IPS DF 6.9 (cell line): ENCODE data around the gene CENPS.
"Not testable (repeated sequence)": the region's sequence is repeated elsewhere in the genome, so short reads cannot be mapped to it uniquely, and the experiment has no call there.

Experiments used
- DNase-seq: peaks from one replicate; pipeline ENCODE4 v3.0.0-alpha.2; 2013; ENCODE audit warnings: low read depth, low spot score
- H3K27ac ChIP-seq: one replicate; pipeline ENCODE4 v1.5.1; 2013; ENCODE audit warnings: low read length, control low read depth
- H3K27me3 ChIP-seq: 2 replicates; pipeline ENCODE4 v1.6.1; 2013; ENCODE audit warnings: mild to moderate bottlenecking, low read length; ENCODE audit not compliant: control insufficient read depth, insufficient read depth
- H3K36me3 ChIP-seq: 2 replicates; pipeline ENCODE4 v1.6.1; 2013; ENCODE audit warnings: low read length; ENCODE audit not compliant: control insufficient read depth, insufficient read depth
- H3K4me1 ChIP-seq: 2 replicates; pipeline ENCODE4 v1.6.1; 2013; ENCODE audit warnings: low read length; ENCODE audit not compliant: control insufficient read depth, insufficient read depth
- H3K4me3 ChIP-seq: 2 replicates; pipeline ENCODE4 v1.5.1; 2013; ENCODE audit warnings: mild to moderate bottlenecking, low read length
- H3K9me3 ChIP-seq: 2 replicates; pipeline ENCODE4 v1.6.1; 2013; ENCODE audit warnings: low read length, inconsistent platforms; ENCODE audit not compliant: control insufficient read depth, insufficient read depth
- WGBS: extraction: QIAGEN DNeasy Blood & Tissue Kit; methylation state at CpG from one replicate; pipeline ENCODE4 v1.1.7; 2013; ENCODE audit warnings: mixed read lengths, missing lambda C conversion rate; ENCODE audit not compliant: insufficient read length, insufficient coverage; 5-methylcytosine and 5-hydroxymethylcytosine counted together

CENPS gene

DNA sequence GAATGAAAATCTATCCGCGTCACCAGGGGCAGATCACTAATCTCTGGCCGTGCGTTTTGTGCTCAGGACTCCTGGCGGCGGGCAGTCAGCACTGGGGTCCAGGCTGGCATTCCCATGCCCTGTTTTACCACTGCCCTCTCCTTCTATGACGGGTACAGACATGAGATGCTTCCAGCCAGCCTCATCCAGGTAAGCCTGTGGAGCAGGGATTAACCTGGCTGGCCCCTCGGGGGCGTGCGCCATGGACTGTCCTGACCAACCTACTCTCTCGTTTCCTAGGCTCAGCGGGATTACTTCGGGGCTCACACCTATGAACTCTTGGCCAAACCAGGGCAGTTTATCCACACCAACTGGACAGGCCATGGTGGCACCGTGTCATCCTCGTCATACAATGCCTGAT lies 10.9 kb upstream of the CENPS start:
- H3K36me3 ChIP-seq = peaks cover 30% of the 10 kb centered on the region
- no peaks in the 10 kb centered on the region for H3K4me1 ChIP-seq
- DNase-seq = no peak
- H3K27ac ChIP-seq = no peak overlapping the region
- H3K4me3 ChIP-seq = no peak overlapping the region
- no CpG with 5 or more reads among the region's 15 CpGs for WGBS
- no peaks in the 10 kb centered on the region for H3K9me3 ChIP-seq
- H3K27me3 ChIP-seq = no peaks in the 10 kb centered on the region

DNA sequence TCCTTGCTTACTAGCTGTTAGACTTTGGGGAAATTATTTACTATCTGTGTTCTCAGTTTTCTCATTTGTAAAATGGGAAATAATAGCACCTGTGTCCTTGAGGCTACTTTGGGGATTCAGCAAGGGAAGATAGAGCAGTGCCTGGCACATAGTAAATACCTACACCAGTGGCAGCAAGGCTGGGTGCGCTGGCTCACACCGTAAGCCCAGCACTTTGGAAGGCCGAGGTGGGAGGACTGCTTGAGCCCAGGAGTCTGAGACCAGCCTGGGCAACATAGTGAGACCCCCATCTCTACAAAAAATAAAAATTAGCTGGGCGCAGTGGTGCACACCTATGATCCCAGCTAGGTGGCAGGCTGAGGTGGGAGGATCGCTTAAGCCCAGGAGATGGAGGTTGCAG lies 8.6 kb upstream of the CENPS start:
- no peak overlapping the region for H3K4me3 ChIP-seq
- no peak for DNase-seq
- no peaks in the 10 kb centered on the region for H3K27me3 ChIP-seq
- no CpG with 5 or more reads among the region's 5 CpGs for WGBS
- H3K27ac ChIP-seq = no peak overlapping the region
- H3K9me3 ChIP-seq = no peaks in the 10 kb centered on the region
- no peaks in the 10 kb centered on the region for H3K4me1 ChIP-seq
- H3K36me3 ChIP-seq = peaks cover 24% of the 10 kb centered on the region

DNA sequence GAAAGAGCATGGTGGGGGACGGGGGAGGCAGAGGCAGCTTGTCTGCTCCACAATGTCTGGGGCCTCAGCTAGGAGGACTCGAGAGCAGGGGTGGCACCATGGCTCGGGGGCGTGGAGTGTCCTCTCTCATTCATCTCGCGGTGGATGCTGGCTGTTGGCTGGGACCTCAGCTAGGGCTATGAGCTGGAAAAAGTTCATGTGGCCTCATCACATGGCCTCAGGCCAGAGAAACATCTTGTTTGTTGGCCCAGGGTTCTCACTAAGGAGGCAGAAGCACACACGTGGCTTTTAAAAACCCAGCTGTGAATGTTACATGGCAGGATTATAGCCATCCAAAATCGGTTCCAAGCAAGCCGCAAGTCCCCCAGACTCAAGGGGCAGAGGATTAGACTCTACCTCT lies 6.2 kb upstream of the CENPS start:
- H3K9me3 ChIP-seq = no peaks in the 10 kb centered on the region
- no peaks in the 10 kb centered on the region for H3K4me1 ChIP-seq
- no CpG with 5 or more reads among the region's 9 CpGs for WGBS
- no peak overlapping the region for H3K4me3 ChIP-seq
- H3K27ac ChIP-seq = no peak overlapping the region
- peaks cover 10% of the 10 kb centered on the region for H3K36me3 ChIP-seq
- no peak for DNase-seq
- H3K27me3 ChIP-seq = no peaks in the 10 kb centered on the region

DNA sequence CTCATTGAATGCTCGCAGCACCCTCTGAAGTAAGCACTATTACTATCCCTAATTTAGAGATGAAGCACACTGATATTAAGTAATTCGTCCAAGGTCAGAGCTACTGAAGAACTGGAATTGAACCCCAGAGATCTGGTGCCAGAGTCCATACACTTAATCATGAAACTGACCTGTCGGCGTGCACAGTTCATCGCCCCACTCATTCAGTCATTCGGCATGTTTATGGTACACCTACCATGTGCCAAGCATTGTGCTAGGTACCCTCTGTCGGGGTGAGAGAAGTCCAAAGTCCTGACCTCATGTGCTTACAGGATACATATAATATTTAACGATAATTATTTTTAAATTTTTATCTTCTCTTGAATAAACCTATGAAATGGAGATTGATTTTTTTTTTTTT lies 5.6 kb upstream of the CENPS start:
- no peaks in the 10 kb centered on the region for H3K9me3 ChIP-seq
- no peaks in the 10 kb centered on the region for H3K4me1 ChIP-seq
- no peak overlapping the region for H3K4me3 ChIP-seq
- WGBS = no CpG with 5 or more reads among the region's 8 CpGs
- no peak for DNase-seq
- no peak overlapping the region for H3K27ac ChIP-seq
- H3K27me3 ChIP-seq = no peaks in the 10 kb centered on the region
- H3K36me3 ChIP-seq = peaks cover 5% of the 10 kb centered on the region

DNA sequence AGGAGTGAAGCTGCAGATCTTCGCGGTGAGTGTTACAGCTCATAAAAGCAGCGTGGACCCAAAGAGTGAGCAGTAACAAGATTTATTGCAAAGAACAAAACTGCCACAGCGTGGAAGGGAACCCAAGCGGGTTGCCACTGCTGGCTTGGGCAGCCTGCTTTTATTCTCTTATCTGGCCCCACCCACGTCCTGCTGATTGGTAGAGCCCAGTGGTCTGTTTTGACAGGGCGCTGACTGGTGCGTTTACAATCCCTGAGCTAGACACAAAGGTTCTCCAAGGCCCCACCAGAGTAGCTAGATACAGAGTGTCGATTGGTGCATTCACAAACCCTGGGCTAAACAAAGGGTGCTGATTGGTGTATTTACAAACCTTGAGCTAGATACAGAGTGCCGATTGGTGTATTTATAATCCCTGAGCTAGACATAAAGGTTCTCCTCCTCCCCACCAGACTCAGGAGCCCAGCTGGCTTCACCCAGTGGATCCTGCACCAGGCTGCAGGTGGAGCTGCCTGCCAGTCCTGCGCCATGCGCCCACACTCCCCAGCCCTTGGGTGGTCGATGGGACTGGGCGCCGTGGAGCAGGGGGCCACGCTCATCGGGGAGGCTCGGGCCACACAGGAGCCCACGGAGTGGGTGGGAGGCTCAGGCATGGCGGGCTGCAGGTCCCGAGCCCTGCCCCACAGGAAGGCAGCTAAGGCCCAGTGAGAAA lies 4.3 kb upstream of the CENPS start:
- not testable (repeated sequence) for H3K27me3 ChIP-seq, DNase-seq

DNA sequence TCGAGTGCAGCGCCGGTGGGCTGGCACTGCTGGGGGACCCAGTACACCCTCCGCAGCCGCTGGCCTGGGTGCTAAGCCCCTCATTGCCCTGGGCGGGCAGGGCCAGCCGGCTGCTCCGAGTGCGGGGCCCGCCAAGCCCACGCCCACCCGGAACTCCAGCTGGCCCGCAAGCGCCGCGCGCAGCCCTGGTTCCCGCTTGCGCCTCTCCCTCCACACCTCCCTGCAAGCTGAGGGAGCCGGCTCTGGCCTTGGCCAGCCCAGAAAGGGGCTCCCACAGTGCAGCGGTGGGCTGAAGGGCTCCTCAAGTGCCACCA lies 3.7 kb upstream of the CENPS start:
- H3K9me3 ChIP-seq, H3K27ac ChIP-seq, H3K4me1 ChIP-seq, H3K4me3 ChIP-seq, H3K27me3 ChIP-seq, H3K36me3 ChIP-seq, DNase-seq: not testable (repeated sequence)
- no CpG with 5 or more reads among the region's 21 CpGs for WGBS

More for the DNA sequence above, 4.3 kb upstream of the CENPS start:
- H3K36me3 ChIP-seq, H3K4me1 ChIP-seq, H3K4me3 ChIP-seq, H3K9me3 ChIP-seq, H3K27ac ChIP-seq: not testable (repeated sequence)
- WGBS = no CpG with 5 or more reads among the region's 21 CpGs

DNA sequence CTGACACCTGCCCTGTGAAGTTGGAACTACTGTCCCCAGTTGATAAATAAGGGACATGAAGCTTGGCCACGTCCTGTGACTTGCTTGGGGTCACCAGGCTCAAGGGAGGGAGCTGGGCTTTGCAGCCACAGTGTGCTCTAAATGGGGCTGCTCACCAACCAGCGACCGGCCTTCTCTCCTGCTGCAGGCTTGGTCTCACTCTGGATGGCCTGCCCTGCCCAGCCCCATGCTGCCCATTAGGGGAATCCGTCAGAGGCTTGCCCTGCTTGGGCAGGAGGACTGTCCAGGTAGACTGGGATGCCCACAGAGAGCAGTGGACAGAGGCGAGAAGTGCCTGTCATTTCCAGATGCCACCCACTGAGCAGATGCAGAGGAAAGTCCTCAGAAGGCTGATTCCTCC lies 1.2 kb upstream of the CENPS start:
- H3K9me3 ChIP-seq = no peaks in the 10 kb centered on the region
- H3K4me1 ChIP-seq = peaks cover 2% of the 10 kb centered on the region; the same call in 1 of the 2 replicates
- WGBS = no CpG with 5 or more reads among the region's 5 CpGs
- H3K36me3 ChIP-seq = no peaks in the 10 kb centered on the region
- H3K4me3 ChIP-seq = no peak overlapping the region
- no peak overlapping the region for H3K27ac ChIP-seq
- no peak for DNase-seq
- H3K27me3 ChIP-seq = no peaks in the 10 kb centered on the region

DNA sequence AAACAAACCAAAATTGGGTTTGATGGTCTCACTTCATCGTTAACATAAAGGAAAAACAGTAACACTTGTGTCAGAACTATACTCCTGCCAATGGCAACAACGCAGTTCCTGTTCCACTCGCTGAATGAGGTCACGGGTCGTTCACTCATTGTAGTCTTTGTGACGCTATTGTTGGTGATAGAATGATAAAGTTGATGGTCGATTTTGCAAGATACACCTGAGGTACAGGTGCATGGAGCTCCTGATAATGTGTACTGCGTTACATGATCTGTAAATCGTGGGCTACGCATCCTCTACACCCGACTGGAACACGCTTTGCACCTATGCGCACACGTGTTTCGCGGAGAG lies 391 bp upstream of the CENPS start:
- no peak overlapping the region for H3K27ac ChIP-seq
- H3K4me3 ChIP-seq = peak overlapping the region; percentile 71; the same call in 1 of the 2 replicates
- peaks cover 2% of the 10 kb centered on the region; the same call in 1 of the 2 replicates for H3K4me1 ChIP-seq
- no peaks in the 10 kb centered on the region for H3K9me3 ChIP-seq
- DNase-seq = no peak
- no CpG with 5 or more reads among the region's 16 CpGs for WGBS
- no peaks in the 10 kb centered on the region for H3K27me3 ChIP-seq
- no peaks in the 10 kb centered on the region for H3K36me3 ChIP-seq

DNA sequence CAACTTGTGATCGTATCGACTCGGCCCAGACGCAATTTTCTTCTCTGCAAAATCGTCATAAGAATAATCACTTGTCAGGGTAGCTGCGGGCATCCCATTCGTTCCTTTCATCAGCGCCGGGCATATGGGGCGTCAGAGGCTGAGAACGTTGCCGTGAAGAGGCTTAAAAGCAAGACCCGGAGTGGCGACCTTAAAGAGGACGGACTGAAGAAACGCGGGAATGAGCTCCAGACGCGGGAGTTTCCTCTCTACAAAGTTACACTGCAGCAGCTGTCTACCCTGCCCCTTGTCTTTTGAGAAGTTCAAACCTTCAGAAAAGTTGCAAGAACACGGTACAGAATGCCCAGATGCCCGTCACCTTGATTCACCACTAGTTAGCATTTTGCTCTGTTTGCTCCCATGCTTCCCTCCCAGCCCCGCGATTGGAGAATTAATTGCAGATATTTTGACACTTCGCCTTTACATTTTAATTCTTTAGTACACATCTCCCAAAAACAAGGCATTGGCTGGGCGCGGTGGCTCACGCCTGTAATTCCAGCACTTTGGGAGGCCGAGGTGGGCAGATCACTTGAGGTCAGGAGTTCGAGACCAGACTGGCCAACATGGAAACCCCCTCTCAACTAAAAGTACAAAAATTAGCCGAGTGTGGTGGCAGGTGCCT lies 967 bp downstream of the CENPS start:
- DNase-seq = no peak
- no CpG with 5 or more reads among the region's 30 CpGs for WGBS
- H3K27me3 ChIP-seq = no peaks in the 10 kb centered on the region
- H3K9me3 ChIP-seq = no peaks in the 10 kb centered on the region
- H3K36me3 ChIP-seq = no peaks in the 10 kb centered on the region
- peak overlapping the region; percentile 71; the same call in 1 of the 2 replicates for H3K4me3 ChIP-seq
- peaks cover 2% of the 10 kb centered on the region; the same call in 1 of the 2 replicates for H3K4me1 ChIP-seq
- no peak overlapping the region for H3K27ac ChIP-seq

DNA sequence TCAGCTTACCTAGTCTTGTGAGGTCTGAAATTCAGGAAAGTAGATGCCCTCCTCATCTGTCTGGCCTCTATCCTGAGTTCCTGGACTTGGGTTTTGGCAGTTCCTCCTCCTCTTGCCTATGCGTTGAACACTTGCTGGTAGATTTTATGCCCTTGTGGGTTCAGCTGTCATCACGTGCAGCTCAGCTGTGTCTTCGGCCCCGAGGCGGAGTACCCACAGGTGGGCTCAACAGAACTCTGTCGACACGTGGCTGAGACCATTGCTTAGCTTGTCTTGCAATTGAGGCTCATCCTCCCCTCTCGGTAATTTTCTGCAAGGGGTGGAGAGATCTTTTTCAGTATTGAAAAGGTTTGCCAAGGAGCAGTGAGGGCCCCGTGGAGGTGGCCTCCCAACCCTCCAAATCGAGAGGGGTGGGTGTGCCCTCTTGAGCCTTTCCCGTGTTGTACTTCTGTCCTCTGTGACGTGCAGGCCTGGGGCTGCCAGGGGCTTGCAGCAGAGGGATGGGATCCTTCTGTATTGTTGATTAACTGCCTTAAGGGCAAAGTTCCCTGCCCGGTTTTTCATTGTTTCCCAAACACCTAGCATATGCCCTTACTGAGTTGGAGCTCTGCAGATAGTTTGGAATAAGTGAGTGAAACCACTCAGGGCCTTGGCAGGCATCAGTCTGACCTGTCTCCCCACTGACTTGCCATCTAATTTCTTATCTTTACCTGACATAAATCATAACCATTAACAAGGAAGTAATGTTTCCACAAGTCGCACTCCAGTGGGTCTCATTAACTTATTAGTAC lies 2.9 kb downstream of the CENPS start:
- Histone ChIP-seq H3K27ac (no peak overlapping the region), H3K4me3 (no peak overlapping the region), H3K36me3 (no peaks in the 10 kb centered on the region), H3K27me3 (no peaks in the 10 kb centered on the region), H3K9me3 (no peaks in the 10 kb centered on the region), H3K4me1 (peaks cover 2% of the 10 kb centered on the region; the same call in 1 of the 2 replicates)
- no peak for DNase-seq
- no CpG with 5 or more reads among the region's 14 CpGs for WGBS
